ENCODE data around the gene AHRR. TPM values are rescaled to one million over a fixed set of nuclear protein-coding genes. Genes with fewer than 3 reads are reported as not detected.

Gene AHRR
- total and polyA plus RNA-seq, 2 of the 4 experiments (the other 2 are of a cell fraction), result 15.6 to 37.1 TPM

DNA sequence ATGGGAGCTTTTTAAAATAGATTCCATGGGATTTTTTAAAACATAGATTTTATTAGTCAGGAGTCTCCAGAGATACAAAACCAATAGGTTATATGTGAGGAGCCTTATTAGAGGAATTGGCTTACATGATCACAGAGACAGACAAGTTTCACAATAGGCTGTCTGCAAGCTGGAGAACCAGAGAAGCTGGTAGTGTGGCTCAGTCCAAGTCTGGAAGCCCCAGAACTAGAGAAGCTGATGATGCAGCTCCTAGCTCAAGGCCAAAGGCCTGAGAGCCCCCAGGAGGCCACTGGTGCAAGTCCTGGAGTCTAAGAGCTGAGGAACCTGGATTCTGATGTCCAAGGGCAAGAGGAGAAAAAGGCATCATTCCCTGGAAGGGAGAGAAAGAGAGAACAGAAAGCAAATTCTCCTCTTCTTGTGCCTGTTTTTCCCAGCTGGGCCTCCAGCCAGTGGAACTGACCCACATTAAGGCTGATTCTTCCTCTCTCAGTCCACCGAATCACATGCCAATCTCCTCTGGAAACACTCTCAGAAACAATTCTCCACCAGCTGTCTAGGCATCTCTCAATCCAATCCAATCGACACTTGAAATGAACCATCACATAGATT, 59.3 kb downstream of the AHRR start:
- Histone ChIP-seq H2BK5ac (ENCODE audit: low read depth, low read length, poor library complexity, severe bottlenecking) (peak overlapping the region; percentile 4), H2BK15ac (ENCODE audit: low read depth, low read length) (no peak overlapping the region), H3K14ac (replicated peaks; ENCODE audit: low read depth, low read length) (peak overlapping the region; percentile 3), H2BK20ac (ENCODE audit: low read depth, low read length) (peak overlapping the region; percentile 13; the same call in 1 of the 2 replicates), H3K9ac (ENCODE audit: low read depth, low read length) (no peak overlapping the region), H3K4me2 (ENCODE audit: low read depth, low read length) (no peak overlapping the region), H3K36me3 (ENCODE audit: control insufficient read depth, insufficient read depth, low read length) (peaks cover 25% of the 10 kb centered on the region), H3K9me3 (ENCODE audit: control insufficient read depth, insufficient read depth, low read length) (peaks cover 2% of the 10 kb centered on the region), H3K79me1 (ENCODE audit: low read depth in 1 of 2, low read length in 2 of 2) (peaks cover 10 to 64% of the 10 kb centered on the region in 2 experiments; a peak in 3 of 4 replicates), H3K27ac (ENCODE audit: insufficient read depth, low read length) (peak overlapping the region; percentile 39), H2BK120ac (ENCODE audit: low read depth, low read length) (peak overlapping the region; percentile 75), H2AK9ac (replicated peaks; ENCODE audit: low read depth, low read length, poor library complexity) (no peak overlapping the region), H4K8ac (ENCODE audit: low read depth in 2 of 2, low read length in 2 of 2) (peak overlapping the region; percentile 46 to 71; a peak in 3 of 4 replicates), H2AK5ac (ENCODE audit: low read depth, low read length) (peak overlapping the region; percentile 85), H3K56ac (ENCODE audit: extremely low read depth, insufficient read depth, low read length) (no peak overlapping the region; the same call in 1 of the 2 replicates), H4K5ac (ENCODE audit: low read depth, low read length) (peak overlapping the region; percentile 6), H4K20me1 (ENCODE audit: insufficient read depth, low read length) (no peaks in the 10 kb centered on the region), H4K91ac (ENCODE audit: insufficient read depth, low read depth, low read length) (peak overlapping the region; percentile 73), H3K9me1 (ENCODE audit: insufficient read depth, low read length) (peaks cover 14% of the 10 kb centered on the region), H3K4ac (ENCODE audit: low read depth, low read length) (peak overlapping the region; percentile 77), H3K4me1 (ENCODE audit: control insufficient read depth, insufficient read depth, low read length) (peaks cover 19% of the 10 kb centered on the region), H3K23ac (ENCODE audit: low read depth, low read length) (peak overlapping the region; percentile 39), H2AFZ (replicated peaks; ENCODE audit: low read length, poor library complexity) (no peak overlapping the region), H3K18ac (ENCODE audit: low read depth, low read length) (peak overlapping the region; percentile 8; the same call in 1 of the 2 replicates), H3K4me3 (ENCODE audit: insufficient read depth, low read depth, low read length) (no peak overlapping the region), H3K27me3 (ENCODE audit: control insufficient read depth, insufficient read depth, low read length) (no peaks in the 10 kb centered on the region)
- in situ Hi-C loops (cut with MboI; ENCODE audit: low sequenced_read_pairs), result no loop called here
- dilution Hi-C loops (cut with HindIII; ENCODE audit: low sequenced_read_pairs, unreplicated experiment), result no loop called here
- no CpG with 5 or more reads among the region's 2 CpGs for WGBS, 2 experiments (ENCODE audit: extremely low coverage in 2 of 2, insufficient read length in 1 of 2)
- no TSS peak for BruUV-seq (replicated peaks)
- intact Hi-C loops (cut with micrococcal nuclease), result no loop called here
- ChIA-PET POLR2A (ENCODE audit: unreplicated experiment) (interaction anchor here (1.0 kb wide), 1 partner anchor 15 kb away, joined by 3 read pairs; no protein-coding TSS in a partner anchor), CTCF (interaction anchor here (1.0 kb wide), 1 partner anchor 60 kb away, joined by 3 read pairs; no protein-coding TSS in a partner anchor)
- ATAC-seq (ENCODE audit: low read depth) (no peak; the same call in 1 of the 2 replicates), DNase-seq (no peak)
- 0 out of 2 replicates have a peak, but pooled peaks have one; percentile 18 for TF ChIP-seq CEBPB (IDR thresholded peaks at IDR 0.05; ENCODE audit: low read depth, low read length)
- TF ChIP-seq, protein P1, sequence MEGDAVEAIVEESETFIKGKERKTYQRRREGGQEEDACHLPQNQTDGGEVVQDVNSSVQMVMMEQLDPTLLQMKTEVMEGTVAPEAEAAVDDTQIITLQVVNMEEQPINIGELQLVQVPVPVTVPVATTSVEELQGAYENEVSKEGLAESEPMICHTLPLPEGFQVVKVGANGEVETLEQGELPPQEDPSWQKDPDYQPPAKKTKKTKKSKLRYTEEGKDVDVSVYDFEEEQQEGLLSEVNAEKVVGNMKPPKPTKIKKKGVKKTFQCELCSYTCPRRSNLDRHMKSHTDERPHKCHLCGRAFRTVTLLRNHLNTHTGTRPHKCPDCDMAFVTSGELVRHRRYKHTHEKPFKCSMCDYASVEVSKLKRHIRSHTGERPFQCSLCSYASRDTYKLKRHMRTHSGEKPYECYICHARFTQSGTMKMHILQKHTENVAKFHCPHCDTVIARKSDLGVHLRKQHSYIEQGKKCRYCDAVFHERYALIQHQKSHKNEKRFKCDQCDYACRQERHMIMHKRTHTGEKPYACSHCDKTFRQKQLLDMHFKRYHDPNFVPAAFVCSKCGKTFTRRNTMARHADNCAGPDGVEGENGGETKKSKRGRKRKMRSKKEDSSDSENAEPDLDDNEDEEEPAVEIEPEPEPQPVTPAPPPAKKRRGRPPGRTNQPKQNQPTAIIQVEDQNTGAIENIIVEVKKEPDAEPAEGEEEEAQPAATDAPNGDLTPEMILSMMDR (conservative IDR thresholded peaks at IDR 0.05; ENCODE audit: low read depth, low read length), result no peak
- no peak for TF ChIP-seq NFE2L2 (IDR thresholded peaks at IDR 0.05; ENCODE audit: low read depth, low read length)
- TF ChIP-seq, protein P2, sequence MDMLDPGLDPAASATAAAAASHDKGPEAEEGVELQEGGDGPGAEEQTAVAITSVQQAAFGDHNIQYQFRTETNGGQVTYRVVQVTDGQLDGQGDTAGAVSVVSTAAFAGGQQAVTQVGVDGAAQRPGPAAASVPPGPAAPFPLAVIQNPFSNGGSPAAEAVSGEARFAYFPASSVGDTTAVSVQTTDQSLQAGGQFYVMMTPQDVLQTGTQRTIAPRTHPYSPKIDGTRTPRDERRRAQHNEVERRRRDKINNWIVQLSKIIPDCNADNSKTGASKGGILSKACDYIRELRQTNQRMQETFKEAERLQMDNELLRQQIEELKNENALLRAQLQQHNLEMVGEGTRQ (IDR thresholded peaks at IDR 0.05; ENCODE audit: low read depth, low read length), result no peak
- no peak for TF ChIP-seq SMC3 (IDR thresholded peaks at IDR 0.05; ENCODE audit: low read depth, low read length)
- TF ChIP-seq BHLHE40 (IDR thresholded peaks at IDR 0.05; ENCODE audit: low read depth, low read length), result no peak
- TF ChIP-seq, protein P3, sequence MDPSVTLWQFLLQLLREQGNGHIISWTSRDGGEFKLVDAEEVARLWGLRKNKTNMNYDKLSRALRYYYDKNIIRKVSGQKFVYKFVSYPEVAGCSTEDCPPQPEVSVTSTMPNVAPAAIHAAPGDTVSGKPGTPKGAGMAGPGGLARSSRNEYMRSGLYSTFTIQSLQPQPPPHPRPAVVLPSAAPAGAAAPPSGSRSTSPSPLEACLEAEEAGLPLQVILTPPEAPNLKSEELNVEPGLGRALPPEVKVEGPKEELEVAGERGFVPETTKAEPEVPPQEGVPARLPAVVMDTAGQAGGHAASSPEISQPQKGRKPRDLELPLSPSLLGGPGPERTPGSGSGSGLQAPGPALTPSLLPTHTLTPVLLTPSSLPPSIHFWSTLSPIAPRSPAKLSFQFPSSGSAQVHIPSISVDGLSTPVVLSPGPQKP (IDR thresholded peaks at IDR 0.05; ENCODE audit: borderline replicate concordance, low read depth, low read length), result no peak
